ENCODE measurements around the gene TLE4.
"Not testable (repeated sequence)": the region's sequence is repeated elsewhere in the genome, so short reads cannot be mapped to it uniquely, and the experiment has no call there.

TLE4 gene

GRCh38 chr9:79623799-79624721 lies 52.3 kb downstream of the TLE4 start:
- DNase-seq (ENCODE audit: low read depth, low spot score): peak; percentile 41
- H3K4me3 ChIP-seq (ENCODE audit: low read length): no peak overlapping the region

DNA sequence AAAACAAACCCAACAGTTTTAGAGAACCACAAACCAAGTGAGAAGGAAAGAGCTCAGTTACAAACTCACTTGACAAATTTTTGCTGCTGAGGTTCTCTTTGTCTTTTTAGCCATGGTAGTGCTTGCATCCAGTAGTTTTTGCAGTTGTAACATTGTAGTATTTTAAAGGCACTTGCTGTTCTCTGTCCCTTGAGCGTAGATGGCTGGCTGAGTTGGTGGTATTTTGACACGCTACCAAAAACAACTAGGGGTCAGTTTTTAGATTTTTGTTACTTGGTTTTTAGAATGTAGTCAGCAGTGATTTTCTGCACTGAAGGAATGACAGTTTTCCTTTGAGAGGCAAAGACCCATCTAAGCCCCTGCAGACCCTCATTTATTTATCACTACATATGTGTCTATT lies 58.0 kb downstream of the TLE4 start:
- no peak overlapping the region for H3K4me3 ChIP-seq (ENCODE audit: low read length)
- no peak for DNase-seq (ENCODE audit: low read depth, low spot score)

DNA sequence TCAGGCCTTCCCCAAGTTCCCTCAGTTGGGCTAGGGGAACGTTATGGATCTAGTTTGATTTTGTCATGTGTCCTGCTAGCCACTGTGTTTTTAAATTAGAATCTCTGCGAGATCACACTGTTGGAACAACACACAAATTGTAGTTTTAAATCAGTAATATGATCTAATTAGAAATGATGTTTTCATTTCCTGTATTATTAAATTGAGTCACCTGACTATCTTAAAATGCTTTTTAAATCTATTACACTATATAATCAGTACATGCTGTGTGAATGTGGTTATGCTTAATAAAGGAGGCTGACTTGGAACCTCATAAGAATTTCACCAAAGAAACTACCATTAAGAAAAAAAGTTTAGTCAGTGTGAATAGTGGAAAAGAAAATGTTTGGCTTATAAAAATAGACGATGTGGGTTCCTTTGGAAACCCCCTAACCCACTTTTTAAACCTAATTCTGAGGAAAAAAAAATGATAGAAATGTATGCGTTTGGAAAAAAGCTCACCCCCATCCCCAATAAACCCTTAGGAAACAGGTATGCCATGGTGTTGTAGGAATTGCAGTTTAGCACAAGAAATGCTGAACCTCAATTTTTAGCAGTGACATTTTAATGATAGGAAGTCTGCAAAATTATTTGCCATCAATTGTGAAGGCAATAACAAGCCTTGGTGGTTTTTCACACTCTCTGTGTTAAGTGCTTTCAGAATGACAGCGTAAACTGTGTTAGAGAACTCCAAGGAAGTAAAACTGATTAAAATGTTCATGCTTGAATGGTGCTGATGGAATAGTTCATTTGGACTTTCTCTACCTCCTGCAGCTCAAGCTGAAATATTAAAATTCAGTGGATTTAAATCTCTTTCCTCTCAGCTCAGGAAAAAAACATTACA lies 59.0 kb downstream of the TLE4 start:
- no peak overlapping the region for H3K4me3 ChIP-seq (ENCODE audit: low read length)
- no peak for DNase-seq (ENCODE audit: low read depth, low spot score)

- no peak overlapping the region for H3K4me3 ChIP-seq (ENCODE audit: low read length)
- DNase-seq (ENCODE audit: low read depth, low spot score): no peak
Observed at GRCh38 chr9:79632060-79632459, 60.3 kb downstream of the TLE4 start.

DNA sequence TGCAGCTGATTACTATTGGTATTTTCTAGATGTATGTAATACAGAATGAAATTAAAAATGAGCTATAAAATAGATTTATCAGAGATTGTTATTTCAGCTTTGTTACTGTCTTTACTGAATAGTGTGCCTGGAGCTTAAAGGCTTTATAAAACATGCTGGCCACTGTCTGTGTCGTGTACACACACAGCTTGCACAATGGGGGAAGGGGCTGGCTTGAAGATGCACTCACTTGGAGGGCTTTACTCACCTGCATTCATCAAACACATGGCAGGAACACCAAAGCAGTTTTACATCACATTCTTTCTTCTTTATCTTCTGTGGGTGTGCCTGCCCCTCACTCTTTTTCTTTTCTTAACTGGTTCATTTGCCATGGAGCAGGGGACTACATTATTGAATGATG lies 60.9 kb downstream of the TLE4 start:
- no peak for DNase-seq (ENCODE audit: low read depth, low spot score)

DNA sequence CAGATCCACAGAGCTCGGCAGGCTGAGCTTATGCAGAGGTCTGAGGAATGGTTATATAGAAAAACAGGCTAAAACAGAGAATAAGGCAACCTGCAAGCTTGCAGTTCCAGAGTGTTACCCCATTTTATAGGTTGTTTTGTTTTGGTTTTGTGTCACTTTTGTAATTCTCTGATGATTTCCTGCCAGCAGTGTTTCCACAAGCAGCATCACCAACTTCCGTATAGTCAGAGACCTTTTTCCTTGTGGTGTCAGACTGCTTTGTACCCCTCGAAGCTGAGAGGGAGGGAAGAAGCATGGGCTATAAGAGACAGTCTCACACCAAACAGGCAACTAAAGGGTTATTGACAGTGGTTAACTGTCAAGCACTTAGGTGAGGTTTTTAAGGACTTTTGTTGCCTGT lies 61.8 kb downstream of the TLE4 start:
- no peak for DNase-seq (ENCODE audit: low read depth, low spot score)
- H3K4me3 ChIP-seq (ENCODE audit: low read length): no peak overlapping the region

More for the DNA sequence above, 60.9 kb downstream of the TLE4 start:
- H3K4me3 ChIP-seq (ENCODE audit: low read length): no peak overlapping the region

GRCh38 chr9:79637177-79637925 lies 65.6 kb downstream of the TLE4 start:
- no peak overlapping the region for H3K4me3 ChIP-seq (ENCODE audit: low read length)
- DNase-seq (ENCODE audit: low read depth, low spot score): no peak

DNA sequence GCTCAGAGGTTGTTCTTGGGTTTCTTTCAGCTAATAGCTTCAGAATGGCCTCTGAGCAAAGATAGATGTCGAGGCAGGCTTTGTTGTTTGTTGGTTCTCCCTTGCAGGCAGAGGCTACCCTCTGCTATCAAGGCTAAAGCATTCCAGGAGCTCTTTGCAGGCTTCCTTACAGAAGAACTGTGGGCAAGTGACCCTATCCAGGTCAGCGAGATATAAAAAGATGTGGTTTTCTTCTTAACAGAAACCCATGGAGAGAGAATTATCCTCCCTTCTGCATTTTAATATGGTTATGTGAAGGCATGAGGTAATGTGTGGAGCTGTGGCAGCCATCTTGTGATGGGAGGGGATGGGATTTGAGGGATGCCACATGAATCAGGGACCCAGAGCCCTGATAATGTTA lies 67.0 kb downstream of the TLE4 start:
- DNase-seq (ENCODE audit: low read depth, low spot score): no peak
- no peak overlapping the region for H3K4me3 ChIP-seq (ENCODE audit: low read length)

- DNase-seq (ENCODE audit: low read depth, low spot score): no peak
- no peak overlapping the region for H3K4me3 ChIP-seq (ENCODE audit: low read length)
Observed at GRCh38 chr9:79639354-79639753, 67.6 kb downstream of the TLE4 start.

DNA sequence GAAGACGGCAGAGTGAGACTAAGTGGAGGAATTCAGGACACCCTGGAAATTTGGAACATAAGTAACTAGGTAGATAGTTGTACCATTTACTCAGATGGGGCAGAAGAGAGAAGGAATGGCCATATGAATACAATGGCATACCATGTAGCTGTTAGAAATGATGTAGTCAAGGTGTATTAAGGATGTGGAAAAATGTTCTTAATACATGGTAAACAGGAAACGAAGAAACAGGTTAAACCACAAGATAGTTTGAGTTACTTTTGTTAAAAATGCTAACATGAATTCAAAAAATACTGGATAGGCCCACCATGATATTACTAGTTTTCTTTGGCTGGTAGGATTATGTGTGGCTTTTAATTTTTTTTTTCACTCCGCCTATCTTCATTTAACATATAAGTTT lies 68.3 kb downstream of the TLE4 start:
- not testable (repeated sequence) for H3K4me3 ChIP-seq (ENCODE audit: low read length); DNase-seq (ENCODE audit: low read depth, low spot score)

- no peak for DNase-seq (ENCODE audit: low read depth, low spot score)
- no peak overlapping the region for H3K4me3 ChIP-seq (ENCODE audit: low read length)
Observed at GRCh38 chr9:79641070-79641469, 69.3 kb downstream of the TLE4 start.

DNA sequence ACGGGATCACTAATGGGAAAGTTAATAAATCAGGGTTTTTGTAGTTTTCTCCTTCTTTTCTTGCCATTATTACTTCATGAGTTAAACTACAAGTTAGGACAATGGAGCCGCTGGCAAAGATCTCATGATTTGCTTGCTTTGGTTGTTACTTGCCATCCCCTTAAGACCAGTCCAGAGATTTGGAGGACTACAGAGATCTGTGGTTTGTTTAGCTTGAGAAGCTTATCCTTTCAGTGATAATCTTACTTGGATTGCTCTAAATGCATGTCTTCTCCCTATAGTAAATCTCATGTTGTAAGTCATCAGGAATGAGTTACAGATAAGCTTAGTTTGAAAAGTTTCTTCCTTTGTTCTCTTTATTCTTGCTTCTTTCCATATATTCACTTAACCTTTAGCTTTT lies 70.9 kb downstream of the TLE4 start:
- H3K4me3 ChIP-seq (ENCODE audit: low read length): no peak overlapping the region
- DNase-seq (ENCODE audit: low read depth, low spot score): no peak

DNA sequence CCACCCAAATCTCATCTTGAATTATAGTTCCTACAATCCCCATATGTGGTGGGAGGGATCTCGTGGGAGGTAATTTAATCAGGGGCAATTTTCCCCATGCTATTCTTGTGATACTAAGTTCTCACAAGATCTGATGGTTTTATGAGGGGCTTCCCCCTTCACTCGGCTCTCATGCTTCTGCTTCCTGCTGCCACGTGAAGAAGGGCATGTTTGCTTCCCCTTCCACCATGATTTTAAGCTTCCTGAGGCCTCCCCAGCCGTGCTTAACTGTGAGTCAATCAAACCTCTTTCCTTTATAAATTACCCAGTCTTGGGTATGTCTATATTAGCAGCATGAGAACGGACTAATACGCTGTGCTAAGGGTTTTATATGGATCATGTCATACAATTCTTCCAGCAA lies 72.3 kb downstream of the TLE4 start:
- H3K4me3 ChIP-seq (ENCODE audit: low read length): no peak overlapping the region
- no peak for DNase-seq (ENCODE audit: low read depth, low spot score)

- DNase-seq (ENCODE audit: low read depth, low spot score): no peak
- no peak overlapping the region for H3K4me3 ChIP-seq (ENCODE audit: low read length)
Observed at GRCh38 chr9:79644601-79645000, 72.8 kb downstream of the TLE4 start.

DNA sequence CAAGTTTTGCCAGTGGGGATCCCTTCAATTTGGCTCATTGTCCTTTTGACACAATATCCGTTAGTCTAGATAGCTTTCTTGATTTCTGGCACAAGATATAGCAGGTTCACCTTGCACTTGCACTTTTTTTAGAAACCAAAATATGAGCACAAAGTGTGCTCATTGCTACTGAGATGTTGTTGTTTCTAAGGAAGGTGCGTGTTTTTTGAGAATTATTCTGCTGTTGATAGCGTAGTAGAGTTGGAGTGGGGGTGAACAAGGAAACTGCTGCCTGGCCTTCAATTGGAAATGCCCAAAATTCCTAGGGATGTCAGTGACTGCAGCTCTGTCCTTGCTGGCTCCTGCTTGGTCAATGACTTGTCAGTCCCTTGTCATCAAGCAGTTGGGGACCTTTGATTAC lies 73.3 kb downstream of the TLE4 start:
- no peak for DNase-seq (ENCODE audit: low read depth, low spot score)

GRCh38 chr9:79646096-79646495 lies 74.3 kb downstream of the TLE4 start:
- no peak for DNase-seq (ENCODE audit: low read depth, low spot score)
- no peak overlapping the region for H3K4me3 ChIP-seq (ENCODE audit: low read length)

More for the DNA sequence above, 73.3 kb downstream of the TLE4 start:
- no peak overlapping the region for H3K4me3 ChIP-seq (ENCODE audit: low read length)

- DNase-seq (ENCODE audit: low read depth, low spot score): no peak
- H3K4me3 ChIP-seq (ENCODE audit: low read length): no peak overlapping the region
Observed at GRCh38 chr9:79651251-79651795, 79.6 kb downstream of the TLE4 start.

DNA sequence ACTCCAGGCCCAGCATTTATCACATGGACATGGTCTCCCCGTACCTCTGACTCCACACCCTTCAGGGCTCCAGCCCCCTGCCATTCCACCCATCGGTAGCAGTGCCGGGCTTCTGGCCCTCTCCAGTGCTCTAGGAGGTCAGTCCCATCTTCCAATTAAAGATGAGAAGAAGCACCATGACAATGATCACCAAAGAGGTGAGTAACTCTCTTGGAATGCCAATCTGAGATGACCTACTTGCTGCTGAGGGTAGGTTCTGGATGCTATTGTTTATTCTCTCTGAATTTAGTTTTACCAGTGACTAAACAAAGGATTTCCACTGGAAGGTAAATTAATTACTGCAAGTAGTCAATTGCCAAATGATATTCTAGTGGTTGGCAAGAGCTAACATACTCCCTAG lies 80.8 kb downstream of the TLE4 start:
- H3K4me3 ChIP-seq (ENCODE audit: low read length): no peak overlapping the region
- no peak for DNase-seq (ENCODE audit: low read depth, low spot score)
